GM21367 (cell line): ENCODE results near the gene LRP2.
"Not testable (repeated sequence)": the region's sequence is repeated elsewhere in the genome, so short reads cannot be mapped to it uniquely, and the experiment has no call there.

Source experiments
- ATAC-seq: cut with Tn5 transposase; IDR thresholded peaks from one replicate; pipeline ENCODE4 v1.9.1; 2021; ENCODE audit not compliant: unreplicated experiment

The LRP2 gene

DNA sequence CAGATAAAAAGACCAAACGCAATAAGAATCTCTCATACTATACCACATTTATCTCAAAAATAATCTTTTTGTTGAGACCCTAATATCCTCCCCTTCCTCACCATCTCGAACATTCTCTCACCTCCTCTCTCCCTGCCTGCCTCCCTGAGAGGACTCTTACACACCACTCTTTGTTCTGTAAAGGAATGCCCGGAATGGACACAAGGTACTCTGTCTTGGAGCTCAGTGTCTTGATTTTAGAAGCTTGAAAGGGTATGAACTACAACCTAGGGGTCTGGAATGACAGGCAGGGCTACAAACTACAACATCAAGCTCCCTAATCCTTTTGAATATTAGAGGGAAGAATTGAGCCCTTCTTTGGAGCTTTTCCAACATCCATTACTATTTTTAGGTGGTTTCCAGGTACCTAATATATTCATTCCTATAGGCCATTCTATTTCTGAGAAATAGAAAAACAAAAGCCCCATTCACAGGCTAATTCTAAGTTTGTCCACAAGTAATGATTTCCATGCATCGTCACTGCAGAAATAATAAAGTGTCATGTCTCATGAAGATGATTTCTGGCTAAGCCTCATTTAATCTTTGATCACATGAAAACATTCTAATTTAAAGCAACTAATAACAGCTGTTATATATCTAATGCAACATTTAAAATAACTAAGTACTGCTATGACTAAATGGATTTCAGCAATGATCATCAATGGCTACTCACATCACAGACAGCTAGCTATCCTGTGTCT, 60.6 kb downstream of the LRP2 start:
- no peak for ATAC-seq

GRCh38 chr2:169300636-169301530, 61.5 kb downstream of the LRP2 start:
- no peak for ATAC-seq

DNA sequence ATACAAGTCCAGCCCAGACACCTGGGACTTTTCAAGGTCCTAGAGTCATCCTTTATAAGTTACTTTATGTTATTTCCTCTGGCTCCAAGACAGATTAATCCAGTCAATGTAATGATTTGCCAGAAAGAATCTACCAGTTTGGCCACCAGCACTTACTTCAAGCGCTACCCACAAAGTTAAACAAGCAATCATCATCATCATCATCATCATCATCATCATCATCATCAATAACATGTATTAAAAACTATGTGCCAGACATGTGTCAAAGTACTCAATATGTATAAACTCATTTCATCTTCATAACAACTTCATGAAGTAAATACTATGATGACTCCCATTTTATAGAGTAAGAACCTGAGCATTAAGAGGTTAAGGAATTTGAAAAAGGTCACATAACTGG, 64.3 kb downstream of the LRP2 start:
- no peak for ATAC-seq

DNA sequence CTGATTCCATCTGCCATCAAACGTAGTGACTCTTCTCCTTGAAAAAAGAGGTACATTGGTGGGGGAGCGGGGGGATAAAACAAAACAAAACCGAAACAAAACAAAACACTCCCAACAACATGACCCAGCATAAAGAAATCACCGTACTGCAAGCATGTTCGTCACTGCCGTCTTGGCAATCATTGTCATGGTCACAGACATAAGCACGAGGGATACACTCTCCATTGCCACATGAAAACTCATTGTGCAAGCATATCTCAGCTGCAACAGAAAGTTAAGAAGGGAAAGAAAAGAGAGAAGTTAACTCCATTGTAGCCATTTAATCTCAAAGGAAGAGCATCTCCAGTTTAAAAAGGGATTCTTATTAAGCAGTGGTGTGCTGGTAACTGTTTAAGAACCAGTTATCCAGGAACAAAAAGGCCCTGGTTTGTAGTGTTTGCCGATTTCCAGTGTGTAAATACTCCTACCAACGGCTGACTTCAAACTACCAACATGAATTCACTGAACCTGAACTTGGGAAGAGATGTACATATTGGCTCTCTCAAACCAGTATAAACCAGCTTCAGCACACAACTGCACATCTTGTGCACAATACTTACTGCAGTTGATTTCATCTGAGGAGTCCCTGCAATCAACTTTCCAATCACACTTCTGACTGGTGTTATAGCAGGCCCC, 68.2 kb downstream of the LRP2 start:
- ATAC-seq: no peak

DNA sequence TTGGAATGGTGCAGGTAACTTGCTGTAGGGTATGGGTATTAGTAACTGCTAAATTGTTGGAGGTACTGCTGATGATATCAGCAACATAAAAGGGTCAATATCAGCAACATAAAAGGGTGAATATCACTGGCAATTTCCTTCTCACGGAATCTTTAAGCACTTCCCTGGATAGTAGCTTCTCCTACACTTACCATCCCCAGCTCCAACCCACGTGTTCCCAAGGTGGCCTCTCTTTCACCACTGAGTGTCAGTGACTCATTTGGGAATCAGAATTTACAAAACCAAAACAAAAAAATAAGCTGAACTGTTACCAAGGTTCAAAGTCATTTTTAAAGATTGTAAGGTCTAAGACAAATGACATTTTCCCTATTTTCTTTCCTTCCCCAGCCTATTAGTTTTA, 70.8 kb downstream of the LRP2 start:
- no peak for ATAC-seq

- no peak for ATAC-seq
These were observed 71.9 kb downstream of the LRP2 start for GRCh38 chr2:169290433-169290832.

GRCh38 chr2:169287666-169288065, 74.7 kb downstream of the LRP2 start:
- ATAC-seq: no peak

- ATAC-seq: no peak
These were observed 75.6 kb downstream of the LRP2 start for GRCh38 chr2:169286624-169287231.

- no peak for ATAC-seq
These were observed 76.7 kb downstream of the LRP2 start for GRCh38 chr2:169285531-169286235.

GRCh38 chr2:169280502-169280901, 81.8 kb downstream of the LRP2 start:
- ATAC-seq: no peak

- ATAC-seq: no peak
These were observed 86.5 kb downstream of the LRP2 start for GRCh38 chr2:169275696-169276444.

GRCh38 chr2:169272010-169272409, 90.3 kb downstream of the LRP2 start:
- ATAC-seq: no peak

GRCh38 chr2:169270574-169270973, 91.8 kb downstream of the LRP2 start:
- not testable (repeated sequence) for ATAC-seq

DNA sequence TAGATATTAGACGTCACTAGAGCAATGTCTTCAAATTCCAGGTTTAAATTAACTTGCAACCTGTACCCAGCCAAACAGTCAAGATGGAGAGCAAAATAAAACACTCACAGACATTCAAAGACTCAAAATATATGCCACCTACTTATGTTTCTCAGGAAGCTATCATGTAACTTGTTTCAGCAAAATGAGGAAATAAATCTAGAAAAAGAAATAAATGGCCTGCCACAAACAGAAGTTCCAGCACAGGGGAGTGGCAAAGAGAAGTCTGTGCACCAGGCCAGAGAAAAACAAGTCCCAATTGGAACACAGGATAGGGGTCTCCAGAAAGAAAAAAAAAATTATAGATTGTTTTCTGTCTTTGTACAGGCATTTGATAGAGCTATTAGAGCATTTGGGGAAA, 96.7 kb downstream of the LRP2 start:
- ATAC-seq: no peak

GRCh38 chr2:169260846-169261642, 101.3 kb downstream of the LRP2 start:
- no peak for ATAC-seq

GRCh38 chr2:169260246-169260645, 102.1 kb downstream of the LRP2 start:
- ATAC-seq: no peak

DNA sequence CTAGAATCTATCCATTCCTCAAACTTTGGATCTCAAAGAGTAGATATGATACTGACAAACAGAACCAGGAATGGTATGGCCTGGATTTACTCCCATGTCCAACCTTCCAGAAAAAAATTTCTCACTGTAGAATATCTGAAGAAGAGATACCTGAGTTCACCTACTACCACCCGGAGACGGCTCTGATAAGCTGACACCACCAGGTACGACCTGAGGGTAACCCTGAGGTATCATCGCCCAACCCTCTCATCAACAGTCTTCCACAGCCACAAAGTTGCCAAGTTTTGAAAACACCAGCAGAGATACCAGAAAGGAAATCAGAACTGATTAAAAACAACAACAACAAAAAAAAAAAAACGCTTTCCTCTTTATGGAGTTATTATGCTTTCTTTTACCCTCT, 102.9 kb downstream of the LRP2 start:
- no peak for ATAC-seq

DNA sequence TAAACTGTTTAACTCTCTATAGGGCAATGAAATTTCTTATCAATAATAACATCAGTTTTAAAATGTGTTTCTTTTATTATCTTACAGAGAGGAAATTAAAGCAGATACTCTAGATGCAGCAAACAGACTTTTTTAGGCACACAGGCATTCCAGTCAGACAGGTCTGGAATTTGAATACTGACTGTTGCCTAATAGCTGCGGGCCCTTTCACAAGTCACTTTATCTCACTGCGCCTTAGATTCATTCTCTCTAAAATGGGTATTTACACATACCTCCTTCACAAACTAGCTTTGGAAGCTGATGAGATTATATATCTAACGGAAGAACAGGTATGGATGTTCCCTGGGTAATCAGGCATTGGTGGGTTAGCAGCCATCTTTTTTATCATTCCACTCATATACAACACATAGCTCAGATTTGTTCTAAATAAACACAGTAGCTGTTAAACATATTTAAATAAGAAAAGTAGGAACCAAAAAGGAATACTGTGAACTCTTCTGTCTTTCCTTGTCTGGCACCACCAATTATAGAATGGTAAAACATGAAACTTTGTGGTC, 104.2 kb downstream of the LRP2 start:
- ATAC-seq: no peak

GRCh38 chr2:169254774-169255173, 107.6 kb downstream of the LRP2 start:
- no peak for ATAC-seq
